ENCODE results near the gene NPL. TPM values are rescaled to one million over a fixed set of nuclear protein-coding genes. Genes with fewer than 3 reads are reported as not detected.

The NPL gene
- polyA plus RNA-seq, 1 donor (not counting 4 experiments of a cell fraction or from before 2014, with no cell fraction given) = 9.0 TPM

DNA sequence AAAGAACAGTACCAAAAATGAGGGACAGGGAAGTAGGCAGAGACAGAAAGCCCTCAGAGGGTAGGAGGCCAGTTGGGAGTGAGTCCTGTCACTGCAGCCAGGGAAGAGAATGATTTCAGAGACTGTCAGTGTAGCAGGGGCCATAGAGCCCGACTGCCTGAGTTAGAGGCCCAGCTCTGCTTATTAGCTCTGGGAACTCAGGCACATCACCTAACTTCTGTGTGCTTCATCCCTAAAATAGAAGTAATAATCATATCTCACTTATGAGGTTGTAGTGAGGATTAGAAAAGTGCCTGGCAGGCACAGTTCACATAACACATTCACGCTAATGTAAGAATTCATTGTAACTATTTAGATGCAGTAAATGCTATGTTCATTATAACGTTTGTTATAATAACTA lies 18.3 kb downstream of the NPL start:
- no peak overlapping the region for H3K4me2 ChIP-seq (ENCODE audit: control insufficient read depth, extremely low read depth, insufficient read depth, low read depth, low read length)
- H4K20me1 ChIP-seq (ENCODE audit: control insufficient read depth, extremely low read depth, insufficient read depth, low read length) = no peaks in the 10 kb centered on the region
- no peaks in the 10 kb centered on the region for H3K27me3 ChIP-seq (ENCODE audit: control insufficient read depth, extremely low read depth, insufficient read depth, low read length)
- no peak overlapping the region for H3K9ac ChIP-seq (ENCODE audit: control insufficient read depth, extremely low read depth, insufficient read depth, low read length)
- TF ChIP-seq EZH2 (IDR thresholded peaks at IDR 0.05; ENCODE audit: low read length) (no peak), CTCF (optimal IDR thresholded peaks at IDR 0.05 in 1 of 3, IDR thresholded peaks at IDR 0.05 in 1 of 3, conservative IDR thresholded peaks at IDR 0.05 in 1 of 3; ENCODE audit: extremely low read depth in 1 of 3, insufficient read depth in 2 of 3, low read length in 3 of 3) (no peak)
- no peak for FAIRE-seq
- no peak overlapping the region for H3K27ac ChIP-seq (ENCODE audit: control insufficient read depth, insufficient read depth, low read length)
- no peaks in the 10 kb centered on the region for H3K79me2 ChIP-seq (ENCODE audit: control insufficient read depth, insufficient read depth, low read length)
- H3K4me3 ChIP-seq (ENCODE audit: control insufficient read depth in 2 of 3, extremely low read depth in 1 of 3, insufficient read depth in 2 of 3, low read depth in 1 of 3, low read length in 3 of 3) = no peak overlapping the region
- H3K9me3 ChIP-seq (ENCODE audit: control insufficient read depth, low read depth, low read length) = no peaks in the 10 kb centered on the region
- H3K4me1 ChIP-seq (ENCODE audit: control insufficient read depth, extremely low read depth, insufficient read depth, low read length) = peaks cover 18% of the 10 kb centered on the region
- peaks cover 0 to 1% of the 10 kb centered on the region in 2 experiments for H3K36me3 ChIP-seq (ENCODE audit: control insufficient read depth in 2 of 2, extremely low read depth in 1 of 2, insufficient read depth in 2 of 2, low read length in 2 of 2)
- dilution Hi-C loops (cut with MboI; ENCODE audit: extremely low pct_ligation_motif_present, low sequenced_read_pairs) = no loop called here
- DNase-seq (ENCODE audit: low read depth, low spot score) = no peak
- H3K9me1 ChIP-seq (ENCODE audit: control insufficient read depth, extremely low read depth, insufficient read depth, low read length) = no peaks in the 10 kb centered on the region
- no peak overlapping the region for H2AFZ ChIP-seq (ENCODE audit: control insufficient read depth, low read length)

GRCh38 chr1:182809414-182809957 lies 19.9 kb downstream of the NPL start:
- no peaks in the 10 kb centered on the region for H3K27me3 ChIP-seq (ENCODE audit: control insufficient read depth, extremely low read depth, insufficient read depth, low read length)
- no peak overlapping the region for H3K4me3 ChIP-seq (ENCODE audit: control insufficient read depth in 2 of 3, extremely low read depth in 1 of 3, insufficient read depth in 2 of 3, low read depth in 1 of 3, low read length in 3 of 3)
- no peak overlapping the region for H3K27ac ChIP-seq (ENCODE audit: control insufficient read depth, insufficient read depth, low read length)
- H3K4me1 ChIP-seq (ENCODE audit: control insufficient read depth, extremely low read depth, insufficient read depth, low read length) = peaks cover 4% of the 10 kb centered on the region
- DNase-seq (ENCODE audit: low read depth, low spot score) (no peak), FAIRE-seq (no peak)
- H3K9me3 ChIP-seq (ENCODE audit: control insufficient read depth, low read depth, low read length) = no peaks in the 10 kb centered on the region
- TF ChIP-seq CTCF (optimal IDR thresholded peaks at IDR 0.05 in 1 of 3, IDR thresholded peaks at IDR 0.05 in 1 of 3, conservative IDR thresholded peaks at IDR 0.05 in 1 of 3; ENCODE audit: extremely low read depth in 1 of 3, insufficient read depth in 2 of 3, low read length in 3 of 3) (peak in 1 of 3 experiments; percentile 36), EZH2 (IDR thresholded peaks at IDR 0.05; ENCODE audit: low read length) (no peak)
- H3K9me1 ChIP-seq (ENCODE audit: control insufficient read depth, extremely low read depth, insufficient read depth, low read length) = no peaks in the 10 kb centered on the region
- H4K20me1 ChIP-seq (ENCODE audit: control insufficient read depth, extremely low read depth, insufficient read depth, low read length) = no peaks in the 10 kb centered on the region
- no peaks in the 10 kb centered on the region for H3K79me2 ChIP-seq (ENCODE audit: control insufficient read depth, insufficient read depth, low read length)
- peaks cover 0 to 1% of the 10 kb centered on the region in 2 experiments for H3K36me3 ChIP-seq (ENCODE audit: control insufficient read depth in 2 of 2, extremely low read depth in 1 of 2, insufficient read depth in 2 of 2, low read length in 2 of 2)
- dilution Hi-C loops (cut with MboI; ENCODE audit: extremely low pct_ligation_motif_present, low sequenced_read_pairs) = no loop called here
- no peak overlapping the region for H3K9ac ChIP-seq (ENCODE audit: control insufficient read depth, extremely low read depth, insufficient read depth, low read length)
- H3K4me2 ChIP-seq (ENCODE audit: control insufficient read depth, extremely low read depth, insufficient read depth, low read depth, low read length) = no peak overlapping the region
- no peak overlapping the region for H2AFZ ChIP-seq (ENCODE audit: control insufficient read depth, low read length)

Measured in keratinocyte (primary cell).